ENCODE results near the gene NFKB1.

Gene NFKB1

GRCh38 chr4:102533348-102533747, 32.2 kb downstream of the NFKB1 start:
- DNase-seq: no peak

- DNase-seq: peak; percentile 54
These were observed 32.7 kb downstream of the NFKB1 start for GRCh38 chr4:102533904-102534303.

GRCh38 chr4:102534845-102535244, 33.7 kb downstream of the NFKB1 start:
- DNase-seq: no peak

- DNase-seq: no peak
These were observed 34.4 kb downstream of the NFKB1 start for GRCh38 chr4:102535398-102536082.

- no peak for DNase-seq
These were observed 35.6 kb downstream of the NFKB1 start for GRCh38 chr4:102536768-102537167.

- no peak for DNase-seq
These were observed 36.1 kb downstream of the NFKB1 start for GRCh38 chr4:102537269-102537668.

- no peak for DNase-seq
These were observed 40.5 kb downstream of the NFKB1 start for GRCh38 chr4:102541697-102542096.

- no peak for DNase-seq
These were observed 42.1 kb downstream of the NFKB1 start for GRCh38 chr4:102543030-102543928.

GRCh38 chr4:102546635-102547034, 45.5 kb downstream of the NFKB1 start:
- DNase-seq: no peak

GRCh38 chr4:102547973-102548372, 46.8 kb downstream of the NFKB1 start:
- no peak for DNase-seq

- no peak for DNase-seq
These were observed 50.9 kb downstream of the NFKB1 start for GRCh38 chr4:102551958-102552565.

- no peak for DNase-seq
These were observed 51.6 kb downstream of the NFKB1 start for GRCh38 chr4:102552781-102553180.

- no peak for DNase-seq
These were observed 52.8 kb downstream of the NFKB1 start for GRCh38 chr4:102553982-102554381.

- DNase-seq: no peak
These were observed 53.3 kb downstream of the NFKB1 start for GRCh38 chr4:102554482-102554881.

GRCh38 chr4:102554992-102555391, 53.8 kb downstream of the NFKB1 start:
- DNase-seq: no peak

- no peak for DNase-seq
These were observed 56.5 kb downstream of the NFKB1 start for GRCh38 chr4:102557636-102558035.

- DNase-seq: no peak
These were observed 59.0 kb downstream of the NFKB1 start for GRCh38 chr4:102560115-102560514.

- DNase-seq: no peak
These were observed 59.6 kb downstream of the NFKB1 start for GRCh38 chr4:102560571-102561341.

GRCh38 chr4:102563000-102563399, 61.8 kb downstream of the NFKB1 start:
- no peak for DNase-seq

- DNase-seq: no peak
These were observed 63.4 kb downstream of the NFKB1 start for GRCh38 chr4:102564399-102565059.

GRCh38 chr4:102565696-102566095, 64.5 kb downstream of the NFKB1 start:
- DNase-seq: no peak

GRCh38 chr4:102566426-102566825, 65.3 kb downstream of the NFKB1 start:
- DNase-seq: no peak
